Ecto neural progenitor cell (in vitro differentiated cells): ENCODE measurements around the gene NECTIN1.
"Not testable (repeated sequence)": the region's sequence is repeated elsewhere in the genome, so short reads cannot be mapped to it uniquely, and the experiment has no call there.

Experiments
- DNase-seq: peaks from one replicate; pipeline ENCODE4 v3.0.0-alpha.2; 2018; ENCODE audit warnings: low spot score

The NECTIN1 gene

DNA sequence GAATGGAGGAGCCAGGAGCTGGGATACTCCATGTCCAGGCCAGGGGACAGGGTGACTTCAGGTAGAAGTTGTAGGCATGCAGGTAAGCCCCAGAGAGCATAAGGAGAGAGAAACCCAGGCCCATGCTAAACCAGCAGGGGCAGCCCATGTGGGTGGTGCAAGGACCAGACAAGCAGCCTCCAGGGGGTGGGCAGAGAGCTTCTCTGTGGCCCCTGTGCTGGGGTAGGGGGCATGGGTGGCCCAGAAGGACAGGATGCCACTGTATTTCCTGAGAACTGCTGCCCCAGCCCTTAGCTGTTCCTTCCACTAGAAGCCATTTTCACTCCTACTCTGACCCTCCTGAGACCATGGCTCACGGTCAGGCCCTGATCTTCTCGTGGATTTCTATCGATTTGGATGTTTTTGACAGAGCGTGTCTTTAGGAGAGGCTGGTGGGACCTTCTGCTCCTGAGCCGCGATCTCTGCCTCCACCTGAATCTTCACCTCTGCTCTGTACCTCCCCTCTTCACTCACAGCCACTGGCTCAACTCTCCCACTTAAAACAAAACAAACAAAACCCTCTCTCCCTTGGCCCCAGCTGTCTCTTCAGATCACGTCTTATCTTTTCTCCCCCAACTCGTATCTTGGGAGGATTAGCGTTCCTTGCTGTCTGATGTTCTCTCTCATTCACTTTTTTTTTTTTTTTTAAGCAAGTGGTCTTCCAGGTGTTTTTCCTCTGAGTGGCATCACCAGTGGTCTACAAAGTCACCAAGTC, 112.2 kb downstream of the NECTIN1 start:
- no peak for DNase-seq

GRCh38 chr11:119615882-119616196, 113.2 kb downstream of the NECTIN1 start:
- no peak for DNase-seq

DNA sequence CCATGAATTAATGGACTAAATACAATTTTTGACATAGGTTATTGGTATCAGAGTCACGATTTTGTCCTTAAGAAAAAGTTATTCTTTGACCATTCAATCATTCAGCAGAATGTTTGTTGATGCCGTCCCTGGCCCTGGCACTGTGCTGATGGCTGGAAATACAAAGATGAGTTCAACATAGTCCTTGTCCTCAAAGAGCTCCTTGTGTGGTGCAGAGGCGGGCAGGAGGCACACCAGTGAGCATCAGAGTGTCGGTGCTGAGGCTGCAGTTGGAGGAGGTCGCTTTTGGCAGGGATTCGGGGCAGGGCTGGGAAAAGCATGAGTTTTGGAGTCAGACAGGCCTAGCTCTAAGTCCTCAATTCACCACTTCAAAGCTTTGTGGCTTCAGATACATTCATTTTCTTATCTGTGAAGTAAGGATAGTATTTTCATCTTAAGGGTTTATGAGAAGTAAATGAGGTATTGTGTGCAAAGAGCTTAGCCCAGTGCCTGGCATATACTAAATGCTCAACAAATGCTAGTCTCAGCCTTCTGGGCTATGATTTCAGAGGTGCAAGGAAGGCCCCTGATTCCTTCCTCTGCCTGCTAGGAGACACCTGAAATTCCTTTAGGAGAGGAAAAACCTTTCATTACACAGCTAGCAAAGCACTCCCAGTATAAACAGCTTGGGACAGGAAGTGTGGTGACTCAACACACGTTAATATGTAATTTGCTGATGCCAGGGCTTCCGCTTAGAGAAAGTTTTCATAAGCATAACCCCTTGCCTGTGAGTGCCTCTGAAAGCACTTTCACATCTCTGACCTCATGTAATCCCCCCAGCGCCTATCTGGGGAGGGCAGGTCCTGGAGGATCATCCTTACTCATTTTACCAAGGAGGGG, 113.8 kb downstream of the NECTIN1 start:
- no peak for DNase-seq

DNA sequence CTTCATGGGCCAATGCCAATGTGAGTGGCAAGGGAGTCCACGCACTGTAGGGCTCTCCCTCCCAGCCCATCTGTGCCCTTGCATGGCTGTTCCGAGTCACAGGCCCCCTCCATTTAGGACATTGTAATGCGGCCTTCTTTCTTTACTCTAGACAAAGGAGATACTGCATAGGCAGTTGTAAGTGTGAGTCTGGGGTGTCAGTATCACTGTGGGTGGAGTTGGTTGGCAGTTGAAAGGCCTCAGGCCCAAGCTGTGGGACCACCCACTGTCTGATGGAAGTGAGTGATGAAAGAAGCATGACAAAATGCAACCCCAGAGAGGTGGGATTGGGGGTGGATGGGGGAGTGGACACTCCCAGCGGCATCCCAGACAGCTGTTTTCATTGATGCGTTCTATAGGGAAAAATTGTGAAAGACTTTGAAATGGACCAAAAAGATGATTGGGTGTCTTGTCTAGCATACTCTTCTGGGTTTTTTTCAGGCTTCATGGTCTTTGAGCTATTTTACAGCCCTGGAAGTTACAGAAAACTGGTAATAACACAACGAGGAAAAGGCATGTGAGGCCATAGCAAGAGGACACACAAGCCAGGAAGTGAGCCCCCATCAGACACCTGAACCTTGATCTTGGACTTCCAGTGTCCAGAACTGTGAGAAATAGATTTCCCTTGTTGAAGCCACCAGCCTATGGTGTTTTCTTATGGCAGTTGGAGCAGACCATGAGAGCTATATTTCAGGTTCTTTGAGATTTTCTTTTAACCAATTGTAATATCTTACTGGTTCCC, 114.6 kb downstream of the NECTIN1 start:
- no peak for DNase-seq

- DNase-seq = no peak
Observed at GRCh38 chr11:119612814-119613213, 116.2 kb downstream of the NECTIN1 start.

DNA sequence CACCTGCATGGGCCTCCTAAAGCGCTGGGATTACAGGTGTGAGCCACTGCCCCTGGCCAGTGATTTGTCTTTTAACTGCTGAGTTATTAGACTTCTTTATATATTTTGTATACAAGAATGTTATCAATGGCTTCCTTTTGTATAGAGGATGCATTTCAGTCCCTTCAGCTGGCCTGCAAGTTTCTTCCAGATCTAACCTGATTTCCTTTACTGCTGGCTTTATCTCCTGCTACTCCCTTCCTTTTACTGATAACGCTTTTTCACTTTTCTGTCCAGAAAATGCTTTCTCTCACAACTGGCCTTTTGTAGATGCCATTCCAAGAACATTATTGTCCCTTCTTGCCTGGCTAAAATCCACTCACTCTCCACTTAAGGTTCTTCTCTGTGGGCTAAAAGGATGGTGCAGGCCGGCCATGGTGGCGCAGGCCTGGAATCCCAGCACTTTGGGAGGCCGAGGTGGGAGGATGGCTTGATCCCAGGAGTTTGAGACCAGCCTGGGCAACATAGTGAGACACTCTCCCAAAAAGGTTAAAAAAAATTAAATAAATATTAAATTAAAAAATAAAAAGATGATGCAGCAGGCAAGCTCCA, 118.1 kb downstream of the NECTIN1 start:
- DNase-seq = no peak

DNA sequence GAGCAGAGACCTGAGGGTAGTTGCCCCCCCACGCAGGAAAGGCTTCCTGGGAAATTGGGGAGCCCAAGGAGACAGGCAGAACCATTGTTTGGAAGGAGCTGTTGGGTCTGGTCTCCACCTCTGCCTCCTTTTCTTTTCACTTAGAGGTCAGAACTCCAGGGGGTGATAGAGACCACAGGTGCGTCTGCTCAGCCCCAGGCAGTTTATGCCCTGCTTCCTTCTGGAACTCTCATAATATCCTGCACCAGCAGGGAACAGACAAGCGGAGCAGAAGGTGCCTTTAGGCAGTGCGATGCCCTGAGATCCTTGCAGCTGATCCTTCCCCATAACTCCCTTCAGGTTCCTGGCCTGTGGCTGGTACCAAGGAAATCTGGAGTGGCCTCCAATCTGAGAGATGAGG, 120.2 kb downstream of the NECTIN1 start:
- no peak for DNase-seq

DNA sequence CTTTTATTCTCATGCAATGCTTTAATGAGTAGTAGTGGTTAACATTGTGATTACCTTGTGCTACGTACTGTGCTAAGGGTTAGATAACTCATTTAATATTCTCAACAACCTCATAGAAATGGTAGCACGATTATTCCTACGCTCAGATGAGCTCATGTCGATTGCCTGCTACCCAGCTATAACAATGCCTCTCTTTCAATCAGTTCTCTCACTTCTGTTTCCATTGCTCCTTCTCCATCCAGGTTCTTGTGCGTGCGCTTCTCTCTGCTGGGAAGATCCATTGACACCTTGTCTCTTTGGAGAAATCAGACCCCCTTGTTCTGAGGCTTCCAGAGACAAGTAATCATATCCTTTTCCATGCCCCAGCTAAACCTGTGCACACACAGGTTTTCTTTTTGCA, 120.8 kb downstream of the NECTIN1 start:
- no peak for DNase-seq

DNA sequence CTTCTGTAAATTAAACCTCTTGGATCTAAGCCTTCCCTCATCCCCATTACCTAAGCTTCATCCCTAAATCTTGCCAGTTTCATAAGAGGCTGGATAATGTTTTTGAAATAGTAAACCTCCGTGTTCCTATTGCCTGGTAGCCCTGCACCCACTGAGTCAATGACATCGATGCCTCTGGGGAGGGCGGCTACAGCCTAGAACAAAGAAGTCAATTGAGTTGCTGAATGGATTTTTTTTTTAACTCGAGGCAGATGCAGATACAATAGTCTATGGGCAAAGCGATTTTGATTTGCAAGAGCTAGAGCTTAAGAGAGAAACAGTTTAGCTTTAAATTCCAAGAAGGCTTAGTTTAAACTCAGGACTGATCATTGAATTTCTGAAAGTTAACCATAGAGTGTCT, 121.3 kb downstream of the NECTIN1 start:
- no peak for DNase-seq

- no peak for DNase-seq
Observed at GRCh38 chr11:119605137-119605665, 123.8 kb downstream of the NECTIN1 start.

DNA sequence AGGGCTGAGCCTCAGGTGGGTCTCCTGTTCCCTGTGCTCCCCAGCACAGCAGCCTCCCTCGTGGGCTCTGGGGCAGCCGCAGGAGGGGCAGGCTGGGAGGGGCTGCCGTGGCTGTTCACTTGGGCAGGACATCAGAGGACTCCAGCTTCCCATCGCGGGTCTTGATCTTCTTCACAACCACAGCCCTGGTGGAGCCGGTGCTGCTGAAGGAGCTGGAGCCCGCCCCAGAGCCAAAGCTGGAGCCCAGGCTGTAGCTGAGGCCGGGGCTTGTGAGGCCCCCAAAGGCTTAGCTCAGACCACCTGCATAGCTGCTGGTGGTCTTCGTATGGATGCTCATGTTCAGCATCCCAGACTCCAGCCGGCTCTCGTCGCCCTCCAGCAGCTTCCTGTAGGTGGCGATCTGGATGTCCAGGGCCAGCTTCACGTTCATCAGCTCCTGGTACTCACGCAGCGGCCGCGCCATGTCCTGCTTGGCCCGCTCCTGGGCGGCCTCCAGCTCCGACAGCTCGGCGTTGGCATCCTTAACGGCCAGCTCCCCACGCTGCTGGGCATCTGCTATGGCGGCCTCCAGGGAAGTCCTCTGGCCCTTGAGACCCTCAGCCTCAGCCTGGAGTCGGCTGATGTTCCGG, 126.1 kb downstream of the NECTIN1 start:
- no peak for DNase-seq

GRCh38 chr11:119599864-119600541, 129.0 kb downstream of the NECTIN1 start:
- DNase-seq = no peak

GRCh38 chr11:119595941-119596340, 133.1 kb downstream of the NECTIN1 start:
- DNase-seq = not testable (repeated sequence)

DNA sequence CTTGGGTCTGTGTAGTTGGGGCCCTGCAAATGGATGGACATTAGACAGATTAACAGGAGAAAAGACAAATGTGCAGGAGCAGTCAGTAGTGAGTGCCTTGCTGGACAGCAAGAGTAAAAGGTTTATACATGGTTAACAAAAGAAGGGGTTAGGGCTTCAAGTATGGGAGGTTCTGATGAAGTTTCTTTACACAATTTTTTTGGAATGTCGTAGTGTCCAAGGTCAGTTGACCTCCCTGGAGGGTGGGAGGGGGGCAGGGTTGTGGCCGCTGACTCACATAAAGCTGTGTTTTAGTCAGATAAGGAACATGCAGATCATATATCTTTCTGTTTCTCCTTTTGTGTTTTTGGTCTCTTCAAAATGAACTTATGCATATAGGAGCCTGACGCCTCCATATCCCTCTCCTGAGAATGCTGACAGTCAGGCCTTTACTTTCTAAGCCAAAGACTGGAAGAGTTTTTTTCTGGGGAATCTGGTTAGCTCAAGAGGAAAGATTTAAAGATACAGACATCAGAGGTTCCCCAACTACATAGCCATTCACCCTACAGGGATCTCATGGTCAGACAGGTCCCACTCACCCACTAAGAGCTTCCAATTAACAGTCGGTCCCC, 134.3 kb downstream of the NECTIN1 start:
- no peak for DNase-seq

DNA sequence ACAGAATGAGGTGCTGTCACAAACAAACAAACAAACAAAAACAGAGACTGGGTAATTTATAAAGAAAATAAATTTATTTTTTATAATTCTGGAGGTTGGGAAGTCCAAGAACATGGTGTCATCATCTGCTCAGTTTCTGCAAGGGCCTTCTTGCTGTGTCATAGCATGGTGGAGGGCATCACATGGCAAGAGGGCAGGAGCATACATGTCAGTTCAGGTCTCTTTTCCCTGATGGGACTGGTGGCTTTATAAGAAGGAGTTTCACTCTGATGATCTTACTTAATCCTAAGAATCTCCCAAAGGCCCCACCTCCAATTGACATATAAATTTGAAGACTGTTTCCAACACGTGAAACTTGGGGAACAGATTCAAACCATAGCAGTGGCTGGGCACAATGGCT, 135.7 kb downstream of the NECTIN1 start:
- DNase-seq = no peak

DNA sequence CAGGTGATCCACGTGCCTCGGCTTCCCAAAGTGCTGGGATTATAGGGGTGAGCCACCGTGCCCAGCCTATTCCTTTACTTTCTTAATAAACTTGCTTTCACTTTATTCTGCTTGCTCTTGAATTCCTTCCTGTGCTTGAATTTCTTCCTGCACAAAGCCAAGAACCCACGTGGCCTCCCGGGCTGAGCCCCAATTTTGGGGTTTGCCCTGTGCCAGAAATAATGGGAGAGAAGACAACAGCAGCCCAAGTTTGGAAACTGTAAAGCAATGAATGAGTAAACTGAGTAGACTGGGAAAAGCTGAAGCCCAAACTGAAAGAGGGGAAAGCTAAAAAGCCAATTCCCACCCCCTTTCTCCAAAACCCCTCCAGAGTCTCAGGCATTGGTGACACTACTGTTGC, 136.4 kb downstream of the NECTIN1 start:
- no peak for DNase-seq

- DNase-seq = no peak
Observed at GRCh38 chr11:119591836-119592310, 137.1 kb downstream of the NECTIN1 start.

GRCh38 chr11:119590651-119591351, 138.2 kb downstream of the NECTIN1 start:
- DNase-seq = no peak

DNA sequence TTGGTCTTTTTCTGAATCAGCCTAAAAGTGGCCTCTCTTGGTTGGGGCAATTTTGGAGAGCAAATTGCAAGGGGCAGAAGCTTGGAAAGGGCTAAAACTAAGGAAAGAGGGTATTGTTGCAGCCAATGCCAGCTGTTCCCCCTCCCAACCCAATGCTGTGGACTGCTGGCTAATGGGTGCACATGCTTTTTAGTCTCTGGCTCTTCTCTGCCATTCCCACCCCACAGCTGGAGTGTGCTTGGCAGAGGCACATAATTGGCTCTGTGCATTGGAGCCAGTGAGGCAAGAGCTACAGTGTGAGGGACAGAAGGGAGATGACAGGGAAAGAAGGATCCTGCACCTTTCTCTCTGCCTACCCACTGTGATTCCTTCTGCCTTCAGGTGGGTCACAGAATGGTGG, 140.0 kb downstream of the NECTIN1 start:
- no peak for DNase-seq
